ENCODE data around the gene COA3.

- no peak for TF ChIP-seq CTCF (IDR thresholded peaks at IDR 0.05)
- TF ChIP-seq POLR2A (IDR thresholded peaks at IDR 0.05), result no peak
- no peak for TF ChIP-seq POLR2AphosphoS5 (IDR thresholded peaks at IDR 0.05; ENCODE audit: insufficient read depth in 1 of 2, low read depth in 1 of 2)
Measured at GRCh38 chr17:42798011-42798382, 507 bp downstream of the COA3 start.

Measured in vagina (tissue), 2 donors.